OCI-LY7 (cell line): ENCODE results near the gene HS3ST5. TPM values are rescaled to one million over a fixed set of nuclear protein-coding genes. Genes with fewer than 3 reads are reported as not detected.

Experiments
- BruUV-seq: library from RNA; stranded (reverse); fragments of 400-500 nt; replicated peaks from 2 replicates; lab custom pipeline; 2021; lab: Mats Ljungman, UMichigan
- CTCF ChIA-PET: fragments of 300-600 bp; sonication (Branson Sonifier 250); formaldehyde crosslinking; loops from one replicate; lab custom pipeline; 2022; ENCODE audit warnings: antibody characterized with exemption; ENCODE audit not compliant: unreplicated experiment; lab: Charles Lee
- POLR2A ChIA-PET: fragments of 300-600 bp; sonication (Branson Sonifier 250); formaldehyde crosslinking; loops from one replicate; lab custom pipeline; 2022; ENCODE audit warnings: antibody characterized with exemption; lab: Charles Lee
- DNase-seq: peaks from one replicate; pipeline ENCODE4 v3.0.0-alpha.2; 2015; ENCODE audit warnings: low spot score
- H2AFZ ChIP-seq: fragments of 200-600 bp; sonication (generic), shearing (Covaris generic); 2 replicates; pipeline ENCODE4 v1.6.1; 2014; ENCODE audit warnings: mild to moderate bottlenecking, antibody characterized with exemption, low read length, moderate library complexity
- H3K27ac ChIP-seq: fragments of 200-600 bp; sonication (generic); 2 replicates; pipeline ENCODE4 v1.5.1; 2014; ENCODE audit warnings: mixed run types, low read depth, mild to moderate bottlenecking, moderate library complexity, low read length, inconsistent platforms; ENCODE audit not compliant: poor library complexity, severe bottlenecking
- H3K36me3 ChIP-seq: fragments of 200-600 bp; sonication (generic); 2 replicates; pipeline ENCODE4 v1.6.1; 2014; ENCODE audit warnings: mild to moderate bottlenecking, antibody characterized with exemption, low read length, moderate library complexity, mixed read lengths; ENCODE audit not compliant: insufficient read depth
- H3K4me1 ChIP-seq: fragments of 200-600 bp; sonication (generic); 2 replicates; pipeline ENCODE4 v1.5.1; 2014; ENCODE audit warnings: mild to moderate bottlenecking, low read length; ENCODE audit not compliant: insufficient read depth, poor library complexity, severe bottlenecking
- H3K4me2 ChIP-seq: fragments of 200-600 bp; sonication (generic); 2 replicates; pipeline ENCODE4 v1.6.1; 2014; ENCODE audit warnings: mild to moderate bottlenecking, low read length
- H3K4me3 ChIP-seq: fragments of 200-600 bp; sonication (generic); 2 replicates; pipeline ENCODE4 v1.5.1; 2014; ENCODE audit warnings: mild to moderate bottlenecking, low read depth, low read length; ENCODE audit not compliant: poor library complexity, severe bottlenecking
- H3K79me2 ChIP-seq: fragments of 200-600 bp; sonication (generic); 2 replicates; pipeline ENCODE4 v1.6.1; 2016; ENCODE audit warnings: low read depth, mild to moderate bottlenecking, low read length, moderate library complexity, mixed read lengths; ENCODE audit not compliant: insufficient read depth
- H3K9me2 ChIP-seq: fragments of 200-600 bp; sonication (generic); 2 replicates; pipeline ENCODE4 v1.6.1; 2016; ENCODE audit warnings: mild to moderate bottlenecking, low read length, mixed read lengths; ENCODE audit not compliant: insufficient read depth
- H3K9me3 ChIP-seq: fragments of 200-600 bp; sonication (generic); 2 replicates; pipeline ENCODE4 v1.6.1; 2014; ENCODE audit warnings: mild to moderate bottlenecking, mixed run types, low read length, mixed read lengths
- H4K20me1 ChIP-seq: fragments of 200-600 bp; sonication (generic); 2 replicates; pipeline ENCODE4 v1.6.1; 2014; ENCODE audit warnings: mild to moderate bottlenecking, antibody characterized with exemption, low read length, moderate library complexity, mixed read lengths; ENCODE audit not compliant: insufficient read depth
- EZH2phosphoT487 ChIP-seq: fragments of 200-600 bp; sonication (generic); IDR thresholded peaks from 2 replicates; pipeline ENCODE4 v1.6.1; 2018; ENCODE audit warnings: low read depth, borderline replicate concordance, mild to moderate bottlenecking, mixed run types, antibody characterized with exemption, low read length, moderate library complexity, mixed read lengths
- intact Hi-C: fragments of 100-400 bp; cut with micrococcal nuclease; formaldehyde crosslinking; loops from one replicate; pipeline ENCODE4 v1.10.0; 2022; ENCODE audit not compliant: unreplicated experiment
- total RNA-seq, 2 experiments: library from RNA; depleted of rRNA in 1 of 2; stranded (reverse); fragments of >200 nt in 1 of 2; shearing (Covaris generic) in 1 of 2; gene quantifications; 2 replicates each; pipeline ENCODE4 v1.2.3, GENCODE V29; 2014 to 2022
- TF ChIP-seq, protein P1 (sequence below): fragments of 200-600 bp; sonication (generic); conservative IDR thresholded peaks from 2 replicates; pipeline ENCODE4 v1.5.1; 2014; ENCODE audit warnings: mild to moderate bottlenecking, antibody characterized with exemption, low read length, moderate library complexity, mixed read lengths

The HS3ST5 gene
- total RNA-seq, 2 experiments from 2014 or later, result not detected

DNA sequence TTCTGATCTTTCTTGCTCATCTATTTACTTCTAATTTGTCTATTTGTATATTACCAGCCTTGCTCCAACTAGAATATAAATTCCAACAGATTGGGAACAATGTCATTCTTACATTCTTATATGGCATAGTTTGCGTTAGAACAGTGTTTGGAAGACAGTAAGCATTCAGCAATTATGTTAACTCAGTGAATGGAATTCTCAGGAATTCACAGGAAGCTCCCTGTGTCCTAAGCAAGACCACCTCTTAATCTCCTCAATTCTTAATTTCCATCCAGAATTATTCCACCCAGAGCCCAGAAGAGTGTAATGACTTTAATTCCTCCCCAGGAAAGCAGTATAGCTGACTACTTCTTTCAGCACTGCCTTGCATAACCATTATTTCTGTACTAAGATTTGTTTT, 18.2 kb upstream of the HS3ST5 start:
- Histone ChIP-seq H3K79me2 (no peaks in the 10 kb centered on the region), H3K9me3 (no peaks in the 10 kb centered on the region), H3K4me3 (no peak overlapping the region), H4K20me1 (no peaks in the 10 kb centered on the region), H3K4me2 (no peak overlapping the region), H3K27ac (no peak overlapping the region), H3K4me1 (no peaks in the 10 kb centered on the region), H3K36me3 (no peaks in the 10 kb centered on the region), H2AFZ (no peak overlapping the region), H3K9me2 (no peaks in the 10 kb centered on the region)
- intact Hi-C loops, result no loop called here
- DNase-seq, result no peak
- BruUV-seq, result no TSS peak
- no peak for TF ChIP-seq EZH2phosphoT487
- TF ChIP-seq, protein P1, sequence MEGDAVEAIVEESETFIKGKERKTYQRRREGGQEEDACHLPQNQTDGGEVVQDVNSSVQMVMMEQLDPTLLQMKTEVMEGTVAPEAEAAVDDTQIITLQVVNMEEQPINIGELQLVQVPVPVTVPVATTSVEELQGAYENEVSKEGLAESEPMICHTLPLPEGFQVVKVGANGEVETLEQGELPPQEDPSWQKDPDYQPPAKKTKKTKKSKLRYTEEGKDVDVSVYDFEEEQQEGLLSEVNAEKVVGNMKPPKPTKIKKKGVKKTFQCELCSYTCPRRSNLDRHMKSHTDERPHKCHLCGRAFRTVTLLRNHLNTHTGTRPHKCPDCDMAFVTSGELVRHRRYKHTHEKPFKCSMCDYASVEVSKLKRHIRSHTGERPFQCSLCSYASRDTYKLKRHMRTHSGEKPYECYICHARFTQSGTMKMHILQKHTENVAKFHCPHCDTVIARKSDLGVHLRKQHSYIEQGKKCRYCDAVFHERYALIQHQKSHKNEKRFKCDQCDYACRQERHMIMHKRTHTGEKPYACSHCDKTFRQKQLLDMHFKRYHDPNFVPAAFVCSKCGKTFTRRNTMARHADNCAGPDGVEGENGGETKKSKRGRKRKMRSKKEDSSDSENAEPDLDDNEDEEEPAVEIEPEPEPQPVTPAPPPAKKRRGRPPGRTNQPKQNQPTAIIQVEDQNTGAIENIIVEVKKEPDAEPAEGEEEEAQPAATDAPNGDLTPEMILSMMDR, result no peak
- POLR2A ChIA-PET, result no interaction called here
- CTCF ChIA-PET, result no interaction called here

DNA sequence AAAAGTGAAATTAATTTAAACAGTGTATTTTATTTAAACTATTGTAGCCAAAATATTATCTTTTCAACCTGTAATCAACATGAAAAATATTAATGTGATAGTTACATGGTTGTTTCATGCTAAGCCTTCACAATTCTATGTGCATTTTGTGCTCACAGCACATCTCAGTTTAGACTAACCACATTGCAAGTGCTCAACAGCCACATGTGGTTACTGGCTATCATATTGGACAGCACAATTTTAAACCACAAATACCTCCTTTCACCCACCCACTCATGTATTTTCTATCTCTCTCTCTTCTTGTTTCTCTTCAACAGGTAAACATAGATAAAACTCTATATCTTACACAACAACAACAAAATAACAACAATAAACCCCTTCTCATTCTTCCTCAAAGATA, 12.5 kb upstream of the HS3ST5 start:
- DNase-seq, result no peak
- H4K20me1 ChIP-seq, result no peaks in the 10 kb centered on the region
- POLR2A ChIA-PET, result no interaction called here
- H3K9me2 ChIP-seq, result no peaks in the 10 kb centered on the region
- H3K79me2 ChIP-seq, result no peaks in the 10 kb centered on the region
- intact Hi-C loops, result no loop called here
- no TSS peak for BruUV-seq
- H2AFZ ChIP-seq, result no peak overlapping the region
- H3K27ac ChIP-seq, result no peak overlapping the region
- H3K36me3 ChIP-seq, result no peaks in the 10 kb centered on the region
- TF ChIP-seq, protein P1, result no peak
- TF ChIP-seq EZH2phosphoT487, result no peak
- no peak overlapping the region for H3K4me2 ChIP-seq
- H3K9me3 ChIP-seq, result no peaks in the 10 kb centered on the region
- H3K4me3 ChIP-seq, result no peak overlapping the region
- H3K4me1 ChIP-seq, result no peaks in the 10 kb centered on the region
- CTCF ChIA-PET, result no interaction called here

DNA sequence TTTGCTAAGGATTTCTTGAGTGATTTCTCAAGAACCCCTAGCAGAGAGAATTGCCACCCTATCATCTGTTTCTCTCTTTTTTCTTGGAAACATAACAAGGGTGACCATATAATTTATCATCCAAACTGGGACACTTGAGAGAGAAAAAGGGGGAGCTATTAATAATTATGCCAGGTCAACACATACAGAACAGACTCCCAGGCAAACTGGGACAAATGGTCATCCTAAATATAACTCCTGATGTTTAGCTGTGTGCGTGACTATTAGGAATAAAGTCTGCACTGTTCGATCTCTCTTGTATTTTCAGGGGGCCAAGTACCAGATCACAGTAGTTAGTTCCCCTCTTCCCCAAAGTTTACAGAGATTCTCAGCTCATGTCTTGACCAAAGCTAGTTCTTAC, 11.7 kb upstream of the HS3ST5 start:
- Histone ChIP-seq H3K27ac (no peak overlapping the region), H3K4me2 (no peak overlapping the region), H3K79me2 (no peaks in the 10 kb centered on the region), H2AFZ (no peak overlapping the region), H3K9me2 (no peaks in the 10 kb centered on the region), H3K4me1 (no peaks in the 10 kb centered on the region), H3K9me3 (no peaks in the 10 kb centered on the region), H3K36me3 (no peaks in the 10 kb centered on the region), H4K20me1 (no peaks in the 10 kb centered on the region), H3K4me3 (no peak overlapping the region)
- ChIA-PET CTCF (no interaction called here), POLR2A (interaction anchor here (0.6 kb wide), 1 partner anchor 1435 kb away, joined by 4 read pairs; no protein-coding TSS in a partner anchor)
- no peak for DNase-seq
- intact Hi-C loops, result no loop called here
- TF ChIP-seq, protein P1, result no peak
- no peak for TF ChIP-seq EZH2phosphoT487
- BruUV-seq, result no TSS peak
